C4-2B (cell line): ENCODE data around the gene DIPK1A.

Source experiments
- CTCF ChIP-seq: fragments of 450-650 bp; conservative IDR thresholded peaks from 2 replicates; pipeline ENCODE4 v1.5.1; 2017; ENCODE audit warnings: mild to moderate bottlenecking
- ZFX ChIP-seq: fragments of 450-650 bp; IDR thresholded peaks from 2 replicates; pipeline ENCODE4 v1.6.1; 2017

GRCh38 chr1:92972409-92973129 lies 11.3 kb upstream of the DIPK1A start:
- TF ChIP-seq CTCF (no peak), ZFX (no peak)
